ENCODE data around the gene RAB5B.
"Not testable (repeated sequence)": the region's sequence is repeated elsewhere in the genome, so short reads cannot be mapped to it uniquely, and the experiment has no call there.

The RAB5B gene

DNA sequence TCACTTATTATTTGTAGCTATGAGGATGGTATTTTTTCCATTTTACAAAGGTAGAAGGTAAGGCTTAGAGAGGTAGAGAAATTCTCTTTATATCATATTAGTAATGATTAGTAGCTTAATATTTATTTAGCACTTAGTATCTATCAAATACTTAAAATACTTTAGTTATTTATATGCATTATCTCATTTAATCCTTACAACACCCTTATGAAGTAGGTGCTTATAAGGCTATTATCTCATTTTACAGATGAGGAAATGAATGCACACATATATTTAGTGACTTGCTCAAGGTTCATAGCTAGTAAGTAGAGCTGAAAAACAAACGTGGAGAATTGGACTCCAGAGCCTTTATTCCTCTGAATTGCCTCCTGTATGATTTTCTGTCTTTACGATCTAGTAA is 11.0 kb downstream of the RAB5B start:
- no peak for DNase-seq (ENCODE audit: low spot score)

- no peak for DNase-seq (ENCODE audit: low spot score)
These were observed 11.5 kb downstream of the RAB5B start for GRCh38 chr12:55985341-55985740.

GRCh38 chr12:55985976-55986375 is 12.1 kb downstream of the RAB5B start:
- not testable (repeated sequence) for DNase-seq (ENCODE audit: low spot score)

DNA sequence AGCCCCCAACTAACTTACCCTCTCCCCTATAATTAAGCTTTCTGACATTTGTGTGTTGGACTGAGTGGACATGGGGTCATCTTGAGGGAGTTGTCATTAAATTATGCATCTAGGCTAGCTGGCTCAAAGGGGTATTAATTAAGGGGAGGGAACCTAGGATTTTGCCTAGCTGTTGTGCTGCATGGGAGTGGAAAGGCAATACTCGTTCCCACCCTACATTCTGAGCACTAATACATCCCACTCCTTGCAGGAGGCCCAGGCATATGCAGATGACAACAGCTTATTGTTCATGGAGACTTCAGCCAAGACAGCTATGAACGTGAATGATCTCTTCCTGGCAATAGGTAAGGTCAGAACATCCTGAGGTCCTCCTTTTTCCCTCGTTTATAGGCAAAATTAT is 17.2 kb downstream of the RAB5B start:
- DNase-seq (ENCODE audit: low spot score) = no peak

DNA sequence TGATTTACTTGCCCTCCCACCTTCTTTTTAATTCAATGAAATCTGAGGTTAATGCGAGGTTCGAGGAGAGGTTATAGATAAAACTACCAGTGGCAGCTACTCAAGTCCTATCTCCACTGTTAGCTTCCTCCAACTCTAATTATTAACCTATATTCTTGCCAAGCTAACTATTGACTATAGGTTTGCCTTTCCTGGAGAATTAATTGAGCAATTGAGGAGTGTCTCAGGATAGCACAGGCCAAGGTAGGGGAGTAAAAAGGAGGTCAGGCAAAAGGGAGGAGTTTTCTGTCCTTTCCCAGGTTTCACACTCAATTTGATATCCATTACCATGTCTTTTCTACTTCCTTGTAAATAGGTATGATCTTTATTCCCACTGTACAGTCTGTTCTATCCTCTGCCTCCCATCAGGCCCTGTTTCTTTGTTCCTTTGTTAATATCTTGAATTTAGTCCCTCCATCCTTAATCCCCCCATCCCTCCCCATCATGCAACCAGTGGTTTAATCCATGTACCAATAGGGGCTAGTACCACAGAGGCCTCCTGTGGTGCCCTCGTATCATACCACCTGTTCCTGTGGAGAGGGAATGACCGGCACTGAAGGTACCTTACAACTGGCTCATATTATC is 19.5 kb downstream of the RAB5B start:
- DNase-seq (ENCODE audit: low spot score) = no peak

DNA sequence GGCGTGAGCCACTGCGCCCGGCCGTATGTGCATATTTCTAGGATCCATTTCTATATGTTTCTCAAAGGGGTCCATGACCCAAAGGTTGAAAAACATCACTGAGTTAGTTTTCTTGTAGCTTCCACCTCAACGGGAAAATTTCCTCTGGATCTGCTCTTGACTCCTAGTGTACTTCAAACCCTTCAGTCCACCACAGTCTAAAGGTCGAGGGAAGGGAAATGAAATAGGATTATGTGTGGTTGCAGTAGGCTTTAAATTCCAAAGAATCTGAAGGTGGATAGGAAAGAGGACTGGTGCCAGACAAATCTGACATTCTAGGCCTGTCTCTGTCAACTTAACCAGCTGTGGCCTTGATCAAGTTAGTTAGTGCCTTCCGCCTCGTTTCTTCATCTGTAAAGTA is 21.5 kb downstream of the RAB5B start:
- no peak for DNase-seq (ENCODE audit: low spot score)

- peak; percentile 67 for DNase-seq (ENCODE audit: low spot score)
These were observed 22.4 kb downstream of the RAB5B start for GRCh38 chr12:55996201-55996714.

DNA sequence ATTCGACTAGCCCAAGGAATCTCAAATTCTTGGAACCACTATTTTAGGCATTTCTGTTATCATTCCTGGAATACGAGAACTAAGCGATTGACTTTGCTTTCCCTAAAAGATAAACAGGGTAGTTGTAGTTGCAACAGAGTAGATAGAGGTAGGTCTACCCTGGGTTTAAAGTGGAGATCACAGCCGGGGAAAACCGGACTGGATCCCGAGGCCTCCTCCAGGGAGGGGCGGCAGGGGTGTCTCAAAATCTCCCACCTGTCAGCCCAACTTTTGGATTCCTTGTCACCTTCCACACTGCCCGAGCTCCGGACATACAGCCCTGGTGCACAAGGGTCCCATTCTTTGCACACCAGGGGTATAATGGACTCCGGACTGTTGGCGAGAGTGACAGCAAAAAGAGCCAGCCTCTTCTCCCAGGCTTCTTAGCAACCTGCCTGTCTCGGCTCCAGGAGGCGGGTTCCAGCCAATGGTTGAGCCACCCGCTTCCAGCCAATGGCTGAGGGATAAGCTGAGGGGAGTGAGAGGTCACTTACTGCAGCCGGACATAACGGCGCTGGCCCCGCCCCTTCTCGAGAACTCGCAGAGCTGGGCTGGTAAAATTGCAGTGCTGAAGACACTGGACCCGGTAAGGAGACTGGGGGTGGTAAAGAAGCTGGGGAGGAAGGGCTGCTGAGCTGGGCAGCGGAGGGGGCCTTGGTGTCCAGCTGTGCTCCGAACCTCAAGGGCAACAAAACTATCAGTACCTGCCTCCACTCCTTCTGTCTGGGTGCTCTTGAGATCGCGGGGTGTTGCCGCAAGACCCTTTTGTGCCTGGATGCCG is 23.0 kb downstream of the RAB5B start, which contains the start of gene SUOX:
Gene SUOX (plus strand): TSS at position 562 of the 820 bp plus-strand sequence. CDS start 4,946 bp downstream, outside the sequence.
- DNase-seq (ENCODE audit: low spot score) = peak; percentile 96

GRCh38 chr12:55997535-55997859 is 23.6 kb downstream of the RAB5B start:
- DNase-seq (ENCODE audit: low spot score) = no peak

DNA sequence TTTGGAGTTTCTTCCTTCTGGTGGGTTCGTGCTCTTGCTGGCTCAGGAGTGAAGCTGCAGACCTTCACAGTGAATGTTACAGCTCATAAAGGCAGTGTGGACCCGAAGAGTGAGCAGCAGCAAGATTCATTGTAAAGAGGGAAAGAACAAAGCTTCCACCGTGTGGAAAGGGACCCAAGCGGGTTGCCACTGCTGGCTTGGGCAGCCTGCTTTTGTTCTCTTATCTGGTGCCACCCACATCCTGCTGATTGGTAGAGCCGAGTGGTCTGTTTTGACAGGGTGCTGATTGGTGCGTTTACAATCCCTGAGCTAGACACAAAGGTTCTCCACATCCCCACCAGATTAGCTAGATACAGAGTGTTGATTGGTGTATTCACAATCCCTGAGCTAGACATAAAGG is 25.6 kb downstream of the RAB5B start:
- not testable (repeated sequence) for DNase-seq (ENCODE audit: low spot score)

DNA sequence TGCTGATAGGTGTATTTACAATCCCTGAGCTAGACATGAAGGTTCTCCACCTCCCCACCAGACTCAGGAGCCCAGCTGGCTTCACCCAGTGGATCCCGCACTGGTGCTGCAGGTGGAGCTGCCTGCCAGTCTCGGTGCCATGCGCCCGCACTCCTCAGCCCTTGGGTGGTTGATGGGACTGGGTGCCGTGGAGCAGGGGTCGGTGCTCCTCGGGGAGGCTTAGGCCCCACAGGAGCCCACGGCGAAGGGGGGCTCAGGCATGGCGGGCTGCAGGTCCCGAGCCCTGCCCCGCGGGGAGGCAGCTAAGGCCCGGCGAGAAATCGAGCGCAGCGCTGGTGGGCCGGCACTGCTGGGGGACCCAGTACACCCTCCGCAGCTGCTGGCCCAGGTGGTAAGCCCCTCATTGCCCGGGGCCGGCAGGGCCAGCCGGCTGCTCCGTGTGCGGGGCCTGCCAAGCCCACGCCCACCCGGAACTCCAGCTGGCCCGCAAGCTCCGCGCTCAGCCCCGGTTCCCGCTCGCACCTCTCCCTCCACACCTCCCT is 26.2 kb downstream of the RAB5B start:
- DNase-seq (ENCODE audit: low spot score) = not testable (repeated sequence)

DNA sequence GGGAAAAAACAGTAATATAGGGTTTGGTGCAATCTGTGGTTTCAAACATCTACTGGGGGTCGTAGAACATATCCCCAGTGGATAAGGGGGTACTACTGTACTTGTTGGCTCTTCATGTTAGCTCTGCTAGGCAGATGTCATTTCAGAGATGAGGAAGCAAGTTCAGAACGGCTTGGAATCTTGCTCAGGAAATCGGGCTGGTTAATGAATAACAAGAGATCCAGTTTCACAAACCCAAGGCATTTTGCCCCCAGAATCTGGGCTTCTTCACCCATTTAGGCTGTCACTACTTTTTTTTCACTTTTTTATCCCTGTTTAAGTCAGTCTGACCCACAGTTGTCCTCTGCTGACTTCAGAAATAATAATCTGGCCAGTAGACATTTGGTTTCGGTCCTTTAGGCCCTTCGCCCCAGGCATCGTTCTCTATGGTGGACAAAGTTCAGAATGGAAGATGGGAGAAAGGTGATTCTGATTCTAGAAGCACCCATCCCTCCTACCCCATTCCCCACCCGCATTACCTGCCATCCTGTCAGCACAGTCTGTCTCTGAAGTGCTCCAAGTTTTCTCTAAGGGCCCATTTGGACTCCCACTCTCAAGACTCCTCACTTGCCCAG is 27.7 kb downstream of the RAB5B start:
- DNase-seq (ENCODE audit: low spot score) = no peak

DNA sequence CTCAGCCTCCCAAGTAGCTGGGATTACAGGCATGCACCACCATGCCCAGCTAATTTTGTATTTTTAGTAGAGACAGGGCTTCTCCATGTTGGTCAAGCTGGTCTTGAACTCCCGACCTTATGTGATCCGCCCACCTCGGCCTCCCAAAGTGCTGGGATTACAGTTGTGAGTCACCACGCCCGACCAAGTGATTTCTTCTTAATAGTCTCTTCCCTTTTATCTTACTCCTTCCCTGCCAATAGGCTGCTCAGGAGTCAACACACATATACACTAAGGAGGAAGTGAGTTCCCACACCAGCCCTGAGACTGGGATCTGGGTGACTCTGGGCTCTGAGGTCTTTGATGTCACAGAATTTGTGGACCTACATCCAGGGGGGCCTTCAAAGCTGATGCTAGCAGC is 29.5 kb downstream of the RAB5B start:
- not testable (repeated sequence) for DNase-seq (ENCODE audit: low spot score)

- no peak for DNase-seq (ENCODE audit: low spot score)
These were observed 30.3 kb downstream of the RAB5B start for GRCh38 chr12:56004211-56004610.

GRCh38 chr12:56007564-56008559 is 34.0 kb downstream of the RAB5B start:
- DNase-seq (ENCODE audit: low spot score) = peak; percentile 36

DNA sequence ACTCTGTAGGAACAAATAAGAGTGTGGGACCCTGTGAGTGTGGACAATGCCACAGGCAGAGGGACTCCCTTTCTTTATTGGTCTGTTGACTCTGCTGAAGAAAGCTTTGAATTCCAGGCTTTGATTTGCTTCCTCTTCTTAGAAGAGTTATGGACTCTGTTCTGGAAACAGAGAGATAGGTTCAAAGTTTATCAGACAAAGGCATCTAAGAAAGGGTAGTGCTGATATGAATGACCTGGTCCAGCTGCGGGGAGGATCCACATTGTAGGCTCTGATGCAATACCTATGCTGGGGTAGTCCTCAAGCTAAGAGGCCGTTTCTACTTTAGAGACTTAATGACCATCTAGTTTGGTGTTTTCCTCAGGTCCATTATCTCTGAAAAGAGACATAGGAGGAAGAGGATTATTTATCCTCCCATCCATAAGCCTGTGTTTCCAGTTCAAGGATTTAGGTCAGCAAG is 36.3 kb downstream of the RAB5B start:
- DNase-seq (ENCODE audit: low spot score) = no peak

- no peak for DNase-seq (ENCODE audit: low spot score)
These were observed 37.7 kb downstream of the RAB5B start for GRCh38 chr12:56011509-56012090.

DNA sequence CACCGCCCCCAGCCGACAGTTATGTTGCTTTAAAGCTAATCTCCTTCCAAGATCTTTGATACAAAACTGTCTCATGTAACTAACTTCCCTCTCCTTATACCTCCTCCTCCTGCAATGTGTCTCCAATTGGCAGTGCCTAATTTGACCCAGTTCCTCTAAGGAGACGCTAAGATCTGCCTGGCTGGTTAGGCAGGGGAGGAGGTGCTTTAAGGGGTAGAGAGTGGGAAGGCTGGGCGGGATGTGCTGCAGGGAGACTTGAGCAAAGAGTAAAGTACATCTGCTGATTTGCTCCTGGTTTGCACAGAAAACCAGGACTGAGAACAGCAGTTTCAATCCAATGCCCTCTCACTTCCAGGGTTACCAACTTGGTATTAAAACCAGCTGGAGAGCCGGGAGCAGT is 39.6 kb downstream of the RAB5B start:
- no peak for DNase-seq (ENCODE audit: low spot score)

- DNase-seq (ENCODE audit: low spot score) = peak; percentile 4
These were observed 40.3 kb downstream of the RAB5B start for GRCh38 chr12:56014205-56014604.

DNA sequence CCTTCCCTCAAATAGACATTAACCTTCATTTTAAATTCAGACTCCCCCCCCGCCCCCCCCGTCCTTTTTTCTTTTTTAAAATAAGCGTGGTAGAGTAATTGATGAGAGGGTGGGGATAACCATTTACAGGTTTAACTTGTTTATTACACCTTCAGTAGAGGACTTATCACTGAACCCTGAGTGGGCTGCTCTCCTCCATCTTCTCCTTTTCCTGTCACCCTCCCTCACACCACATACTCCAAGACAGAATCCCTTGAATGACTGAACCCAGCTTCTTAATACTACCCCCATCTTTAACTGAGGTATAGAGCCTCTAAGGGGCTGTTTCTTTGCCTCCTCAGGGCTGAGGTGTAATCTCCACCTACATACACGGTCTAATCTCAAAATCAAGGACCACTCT is 43.3 kb downstream of the RAB5B start:
- no peak for DNase-seq (ENCODE audit: low spot score)

- no peak for DNase-seq (ENCODE audit: low spot score)
These were observed 44.5 kb downstream of the RAB5B start for GRCh38 chr12:56018356-56018755.
